GM18858 (cell line): Measurements from ENCODE around the gene HECTD4.
"Not testable (repeated sequence)": the region's sequence is repeated elsewhere in the genome, so short reads cannot be mapped to it uniquely, and the experiment has no call there.

Experiments
- ATAC-seq: cut with Tn5 transposase; IDR thresholded peaks from one replicate; pipeline ENCODE4 v1.9.1; 2021; ENCODE audit not compliant: unreplicated experiment

Gene HECTD4, protein sequence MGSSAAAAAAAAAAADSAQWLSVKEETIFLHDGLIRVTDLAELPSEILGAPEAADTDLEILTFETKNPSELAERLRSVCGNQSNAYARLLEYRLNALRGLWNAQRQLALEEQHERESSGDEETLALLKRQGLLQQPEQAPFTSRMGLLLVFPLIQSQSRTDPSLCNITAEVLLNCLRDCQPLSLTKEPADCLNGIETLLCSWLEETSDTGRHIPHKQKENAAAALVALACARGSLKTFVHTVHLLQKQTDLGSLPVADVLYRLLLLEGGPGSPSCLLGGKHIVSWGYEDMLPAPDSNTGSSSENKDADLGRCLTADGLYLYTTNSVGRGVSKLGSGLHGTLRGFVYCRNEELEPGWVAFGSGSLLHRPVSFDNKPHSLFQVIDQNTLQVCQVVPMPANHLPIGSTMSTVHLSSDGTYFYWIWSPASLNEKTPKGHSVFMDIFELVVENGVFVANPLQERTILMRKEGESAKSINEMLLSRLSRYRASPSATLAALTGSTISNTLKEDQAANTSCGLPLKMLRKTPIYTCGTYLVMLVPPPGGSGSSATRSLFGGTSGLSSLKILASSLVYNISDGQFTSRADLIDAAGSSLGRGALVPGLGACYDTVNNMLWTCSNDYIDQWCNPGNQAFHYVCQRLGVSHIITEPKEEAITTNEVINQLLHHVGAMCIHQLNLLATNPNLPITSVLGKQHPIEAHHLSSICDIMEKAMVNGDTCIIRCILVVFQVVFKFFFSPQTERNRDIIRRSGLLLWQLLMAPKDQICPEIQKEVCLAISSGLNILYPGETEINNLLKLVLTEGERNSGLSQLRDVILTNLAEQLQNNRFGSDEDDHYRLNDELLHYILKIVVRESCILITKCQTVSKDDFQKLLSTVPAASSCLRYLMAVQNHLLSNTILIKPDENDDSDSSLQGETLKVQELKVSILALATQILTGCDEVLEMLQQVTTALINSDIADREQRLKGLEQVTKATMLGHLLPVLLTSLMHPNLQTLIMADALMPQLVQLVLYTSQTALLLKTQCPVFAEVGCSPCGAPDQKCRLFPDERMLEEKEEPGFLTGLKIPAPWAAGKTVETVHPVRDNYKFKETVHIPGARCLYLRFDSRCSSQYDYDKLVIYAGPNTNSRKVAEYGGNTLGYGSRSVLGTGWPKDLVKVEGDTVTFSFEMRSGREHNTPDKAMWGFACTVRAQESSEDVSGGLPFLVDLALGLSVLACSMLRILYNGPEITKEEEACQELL (N-terminal part only)

DNA sequence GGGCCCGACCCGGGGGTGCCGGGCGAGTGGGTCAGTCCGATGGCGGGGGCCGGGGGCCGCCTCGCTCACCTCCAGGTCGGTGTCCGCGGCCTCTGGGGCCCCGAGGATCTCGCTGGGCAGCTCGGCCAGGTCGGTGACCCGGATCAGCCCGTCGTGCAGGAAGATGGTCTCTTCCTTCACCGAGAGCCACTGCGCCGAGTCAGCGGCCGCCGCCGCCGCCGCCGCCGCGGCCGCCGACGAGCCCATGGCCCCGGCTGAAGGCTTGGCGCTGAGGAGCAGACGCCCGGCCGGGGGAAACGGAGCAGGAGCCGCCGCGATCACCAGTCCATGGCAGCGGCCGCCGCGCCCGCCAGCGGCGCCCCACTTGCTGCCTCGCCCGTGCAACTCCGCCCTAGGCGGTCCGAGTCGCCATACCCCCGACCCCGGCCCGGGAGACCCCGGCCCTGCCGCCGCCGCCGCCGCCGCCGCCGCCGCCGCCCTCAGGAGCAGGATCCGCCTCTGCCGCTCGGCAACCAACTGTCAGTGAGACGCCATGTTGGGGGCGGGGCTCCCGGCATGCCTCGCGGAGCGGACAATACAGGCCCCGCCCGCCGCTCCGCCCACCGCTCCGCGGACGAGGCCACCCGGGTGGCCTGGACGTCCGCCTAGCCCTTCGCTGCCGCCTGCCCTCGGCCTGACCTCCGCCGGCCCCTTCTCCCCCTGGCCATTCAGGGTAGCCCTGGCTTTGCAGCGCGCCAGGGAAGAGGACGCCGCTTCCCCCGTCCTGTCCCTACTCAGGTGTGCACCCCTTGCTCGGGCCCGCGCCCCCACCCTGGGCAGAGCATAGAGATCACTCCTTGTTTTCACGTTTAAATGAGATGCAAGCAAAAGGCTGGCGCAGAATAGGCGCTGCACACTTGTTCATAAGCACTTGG lies at the start of gene HECTD4:
TSS of gene HECTD4 (minus strand) at position 549 of the 914 bp plus-strand sequence. CDS start at position 246, 303 bp downstream.
- peak; percentile 67 for ATAC-seq

- no peak for ATAC-seq
Observed at GRCh38 chr12:112431965-112432364, 49.7 kb upstream of the HECTD4 start.

GRCh38 chr12:112430929-112431328 lies 48.7 kb upstream of the HECTD4 start:
- ATAC-seq, result no peak

DNA sequence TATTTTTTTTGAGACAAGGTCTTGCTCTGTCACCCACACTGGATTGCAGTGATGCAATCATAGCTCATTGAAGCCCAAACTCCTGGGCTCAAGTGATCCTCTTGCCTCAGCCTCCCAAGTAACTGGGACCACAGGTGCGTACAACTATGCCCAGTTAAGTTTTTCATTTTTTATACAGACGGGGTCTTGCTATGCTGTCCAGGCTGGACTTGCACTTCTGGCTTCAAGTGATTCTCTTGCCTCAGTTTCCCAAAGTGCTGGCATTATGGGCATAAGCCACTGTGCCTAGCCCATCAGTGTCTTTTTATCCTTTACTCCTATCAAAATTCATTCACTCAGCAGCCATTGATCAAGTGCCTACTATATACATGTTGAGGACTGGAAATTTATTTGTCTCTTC lies 45.5 kb upstream of the HECTD4 start:
- ATAC-seq, result no peak

GRCh38 chr12:112425582-112426382 lies 43.6 kb upstream of the HECTD4 start:
- ATAC-seq, result no peak

DNA sequence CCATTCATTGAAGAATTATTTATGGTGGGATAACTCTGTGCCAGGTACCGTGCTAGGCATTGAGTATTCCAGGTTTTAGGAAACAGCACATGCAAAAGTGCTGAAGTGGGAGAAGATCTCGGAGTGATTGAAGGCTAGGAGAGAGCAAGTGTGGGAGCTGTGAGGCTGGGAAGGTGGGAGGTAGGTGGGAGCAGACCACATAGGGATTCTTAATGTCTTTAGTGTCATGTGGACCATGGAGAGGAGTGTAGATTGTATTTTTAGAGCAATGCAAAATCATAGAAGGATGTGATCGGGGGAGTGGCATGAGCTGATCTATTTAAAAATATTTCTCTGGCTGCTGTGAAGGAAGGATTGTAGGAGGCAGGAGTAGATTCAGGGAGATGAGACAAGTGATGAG lies 41.9 kb upstream of the HECTD4 start:
- no peak for ATAC-seq

GRCh38 chr12:112422531-112422930 lies 40.3 kb upstream of the HECTD4 start:
- no peak for ATAC-seq

GRCh38 chr12:112421363-112421762 lies 39.1 kb upstream of the HECTD4 start:
- no peak for ATAC-seq

GRCh38 chr12:112420740-112421139 lies 38.5 kb upstream of the HECTD4 start:
- no peak for ATAC-seq

GRCh38 chr12:112419297-112420133 lies 37.3 kb upstream of the HECTD4 start:
- ATAC-seq, result peak; percentile 37

- ATAC-seq, result peak; percentile 50
Observed at GRCh38 chr12:112418608-112419296, 36.5 kb upstream of the HECTD4 start, which contains the start of gene PTPN11. TSS of gene PTPN11 (plus strand) at chr12:112418947. CDS start at chr12:112419112, 165 bp downstream.

DNA sequence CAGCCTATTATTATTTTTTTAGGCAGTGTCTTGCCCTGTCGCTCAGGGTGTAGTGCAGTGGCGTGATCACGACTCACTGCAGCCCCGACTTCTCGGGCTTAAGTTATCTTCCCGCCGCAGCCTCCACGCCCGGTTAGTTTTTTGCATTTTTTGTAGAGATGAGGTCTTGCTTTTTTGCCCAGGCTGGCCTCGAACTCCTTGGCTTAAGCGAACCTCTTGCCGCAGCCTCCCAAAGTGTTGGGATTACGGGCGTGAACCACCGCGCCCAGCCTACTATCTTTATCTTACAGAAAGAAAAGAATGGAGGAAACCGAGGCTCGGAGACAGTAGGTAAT lies 36.0 kb upstream of the HECTD4 start:
- peak; percentile 10 for ATAC-seq

GRCh38 chr12:112415457-112415856 lies 33.2 kb upstream of the HECTD4 start:
- ATAC-seq, result not testable (repeated sequence)

GRCh38 chr12:112413855-112414625 lies 31.8 kb upstream of the HECTD4 start:
- no peak for ATAC-seq

- no peak for ATAC-seq
Observed at GRCh38 chr12:112409906-112410244, 27.6 kb upstream of the HECTD4 start.

- ATAC-seq, result no peak
Observed at GRCh38 chr12:112409064-112409905, 27.1 kb upstream of the HECTD4 start, which contains the start of gene RPL6. TSS of gene RPL6 (minus strand) at chr12:112409605. CDS start at chr12:112408656, 949 bp downstream.
